Vagina (tissue), 2 donors: Measurements from ENCODE around the gene C2CD2.

ENCODE experiments used
- POLR2AphosphoS5 ChIP-seq, 2 donors: sonication (generic); formaldehyde crosslinking; IDR thresholded peaks; one replicate each; pipeline ENCODE4 v1.9.0; 2017; ENCODE audit warnings: antibody characterized with exemption in 2 of 2, mild to moderate bottlenecking in 2 of 2, low read depth in 1 of 2; ENCODE audit not compliant: insufficient read depth in 1 of 2
- TF ChIP-seq, protein P1 (sequence below), 3 experiments: fragments of 450-650 bp in 2 of 3; fragments of 200-600 bp in 1 of 3; sonication (generic) in 1 of 3; IDR thresholded peaks; one replicate each; pipeline ENCODE4 v1.5.1; 2017 to 2019; ENCODE audit warnings: antibody characterized with exemption in 3 of 3, mild to moderate bottlenecking in 2 of 3, moderate library complexity in 2 of 3

DNA sequence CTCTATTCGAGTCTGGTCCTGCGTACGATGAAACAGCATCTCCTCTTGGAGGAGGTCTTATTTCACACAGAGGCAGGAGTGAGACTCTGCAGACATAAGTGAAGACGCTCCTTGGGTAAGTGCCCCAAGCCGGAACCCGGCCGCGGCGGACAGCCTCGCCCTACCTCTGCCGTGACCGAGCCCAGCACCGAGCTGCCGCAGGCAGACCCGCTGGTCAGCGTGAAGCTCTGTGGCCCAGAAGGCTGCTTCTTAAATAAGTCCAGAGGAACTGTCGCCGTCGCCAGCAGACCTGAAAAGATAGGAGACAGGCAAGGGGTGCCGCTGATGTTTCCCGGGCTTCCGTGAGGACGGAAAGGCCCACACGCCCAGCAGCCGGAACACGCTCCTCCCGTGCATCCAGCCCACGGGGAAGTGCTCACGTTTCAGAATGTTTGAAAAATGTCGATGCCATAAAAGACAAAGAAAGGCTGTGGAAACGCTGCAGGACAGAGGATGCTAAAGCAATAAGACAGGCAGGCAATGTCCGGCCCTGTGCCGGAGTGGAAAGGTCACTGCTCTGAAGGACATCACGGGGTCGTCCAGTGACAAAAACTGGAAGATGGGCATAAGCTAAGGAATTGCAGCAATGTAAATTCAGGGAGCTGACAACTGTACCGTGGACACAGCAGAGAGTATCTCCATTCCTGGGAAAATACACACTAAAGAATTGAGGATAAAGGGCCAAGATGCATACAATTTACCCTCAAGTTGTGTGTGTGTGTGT, 46.1 kb downstream of the C2CD2 start:
- TF ChIP-seq, protein P1, sequence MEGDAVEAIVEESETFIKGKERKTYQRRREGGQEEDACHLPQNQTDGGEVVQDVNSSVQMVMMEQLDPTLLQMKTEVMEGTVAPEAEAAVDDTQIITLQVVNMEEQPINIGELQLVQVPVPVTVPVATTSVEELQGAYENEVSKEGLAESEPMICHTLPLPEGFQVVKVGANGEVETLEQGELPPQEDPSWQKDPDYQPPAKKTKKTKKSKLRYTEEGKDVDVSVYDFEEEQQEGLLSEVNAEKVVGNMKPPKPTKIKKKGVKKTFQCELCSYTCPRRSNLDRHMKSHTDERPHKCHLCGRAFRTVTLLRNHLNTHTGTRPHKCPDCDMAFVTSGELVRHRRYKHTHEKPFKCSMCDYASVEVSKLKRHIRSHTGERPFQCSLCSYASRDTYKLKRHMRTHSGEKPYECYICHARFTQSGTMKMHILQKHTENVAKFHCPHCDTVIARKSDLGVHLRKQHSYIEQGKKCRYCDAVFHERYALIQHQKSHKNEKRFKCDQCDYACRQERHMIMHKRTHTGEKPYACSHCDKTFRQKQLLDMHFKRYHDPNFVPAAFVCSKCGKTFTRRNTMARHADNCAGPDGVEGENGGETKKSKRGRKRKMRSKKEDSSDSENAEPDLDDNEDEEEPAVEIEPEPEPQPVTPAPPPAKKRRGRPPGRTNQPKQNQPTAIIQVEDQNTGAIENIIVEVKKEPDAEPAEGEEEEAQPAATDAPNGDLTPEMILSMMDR (IDR thresholded peaks at IDR 0.05) = no peak
- TF ChIP-seq POLR2AphosphoS5 (IDR thresholded peaks at IDR 0.05; ENCODE audit: insufficient read depth in 1 of 2, low read depth in 1 of 2) = no peak
